Umbilical cord (tissue), 2 donors: Measurements from ENCODE around the gene HOXC13. TPM values are rescaled to one million over a fixed set of nuclear protein-coding genes. Genes with fewer than 3 reads are reported as not detected.

ENCODE experiments used
- DNase-seq: peaks from one replicate; pipeline ENCODE4 v3.0.0-alpha.2; 2015; ENCODE audit warnings: low spot score
- total RNA-seq: library from RNA; depleted of rRNA; stranded (reverse); fragments of >200 nt; gene quantifications from one replicate; pipeline ENCODE4 v1.2.3, GENCODE V29; 2014; ENCODE audit warnings: low replicate concordance; ENCODE audit not compliant: insufficient read depth

Gene HOXC13, protein sequence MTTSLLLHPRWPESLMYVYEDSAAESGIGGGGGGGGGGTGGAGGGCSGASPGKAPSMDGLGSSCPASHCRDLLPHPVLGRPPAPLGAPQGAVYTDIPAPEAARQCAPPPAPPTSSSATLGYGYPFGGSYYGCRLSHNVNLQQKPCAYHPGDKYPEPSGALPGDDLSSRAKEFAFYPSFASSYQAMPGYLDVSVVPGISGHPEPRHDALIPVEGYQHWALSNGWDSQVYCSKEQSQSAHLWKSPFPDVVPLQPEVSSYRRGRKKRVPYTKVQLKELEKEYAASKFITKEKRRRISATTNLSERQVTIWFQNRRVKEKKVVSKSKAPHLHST
- 1.2 TPM for total RNA-seq

GRCh38 chr12:53938326-53939140, at the start of gene HOXC13:
Gene HOXC13 (plus strand): TSS chr12:53938831. CDS start chr12:53938907, 76 bp downstream.
- peak; percentile 95 for DNase-seq

DNA sequence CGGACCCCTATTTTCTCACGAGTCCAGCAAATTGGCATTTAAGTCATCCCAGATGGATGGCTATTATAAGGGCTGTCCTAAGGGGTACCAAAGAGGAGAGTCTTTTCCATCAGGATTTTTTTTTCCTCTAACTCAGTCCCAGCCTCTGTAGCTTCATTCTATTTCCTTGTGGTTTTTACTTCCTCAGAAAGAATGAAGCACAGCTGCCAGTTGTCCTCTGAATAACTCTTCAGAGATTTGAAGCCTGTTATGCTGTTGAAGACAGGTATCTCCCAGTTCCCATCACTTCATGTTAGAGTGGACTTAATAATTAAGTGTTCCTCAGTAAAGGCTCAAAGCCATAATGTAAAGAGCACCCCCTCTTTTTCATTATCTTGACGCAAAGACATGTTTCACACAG, 48.5 kb upstream of the HOXC13 start:
- DNase-seq = no peak

- no peak for DNase-seq
Measured at GRCh38 chr12:53892762-53893395, 45.8 kb upstream of the HOXC13 start.

DNA sequence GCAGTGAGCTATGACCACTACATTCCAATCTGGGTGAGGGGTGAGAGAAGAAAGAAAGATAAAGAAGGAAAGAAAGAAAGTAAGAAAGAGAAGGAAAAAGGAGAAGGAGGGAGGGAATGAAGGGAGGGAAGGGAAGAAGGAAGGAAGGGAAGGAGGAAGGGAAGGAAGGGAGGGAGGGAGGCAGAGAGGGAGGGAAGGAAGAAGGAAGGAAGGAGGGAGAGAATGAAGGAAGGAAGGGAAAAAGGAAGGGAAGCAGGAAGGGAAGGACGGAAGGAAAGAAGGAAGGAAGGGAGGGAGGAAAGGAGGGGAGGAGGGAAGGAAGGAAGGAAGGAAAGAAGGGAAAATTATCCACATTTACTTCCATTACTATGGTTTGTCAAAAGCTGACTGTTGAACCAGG, 39.4 kb upstream of the HOXC13 start:
- no peak for DNase-seq

- DNase-seq = no peak
Measured at GRCh38 chr12:53907103-53907502, 31.5 kb upstream of the HOXC13 start.

- DNase-seq = no peak
Measured at GRCh38 chr12:53916788-53917655, 21.6 kb upstream of the HOXC13 start.

DNA sequence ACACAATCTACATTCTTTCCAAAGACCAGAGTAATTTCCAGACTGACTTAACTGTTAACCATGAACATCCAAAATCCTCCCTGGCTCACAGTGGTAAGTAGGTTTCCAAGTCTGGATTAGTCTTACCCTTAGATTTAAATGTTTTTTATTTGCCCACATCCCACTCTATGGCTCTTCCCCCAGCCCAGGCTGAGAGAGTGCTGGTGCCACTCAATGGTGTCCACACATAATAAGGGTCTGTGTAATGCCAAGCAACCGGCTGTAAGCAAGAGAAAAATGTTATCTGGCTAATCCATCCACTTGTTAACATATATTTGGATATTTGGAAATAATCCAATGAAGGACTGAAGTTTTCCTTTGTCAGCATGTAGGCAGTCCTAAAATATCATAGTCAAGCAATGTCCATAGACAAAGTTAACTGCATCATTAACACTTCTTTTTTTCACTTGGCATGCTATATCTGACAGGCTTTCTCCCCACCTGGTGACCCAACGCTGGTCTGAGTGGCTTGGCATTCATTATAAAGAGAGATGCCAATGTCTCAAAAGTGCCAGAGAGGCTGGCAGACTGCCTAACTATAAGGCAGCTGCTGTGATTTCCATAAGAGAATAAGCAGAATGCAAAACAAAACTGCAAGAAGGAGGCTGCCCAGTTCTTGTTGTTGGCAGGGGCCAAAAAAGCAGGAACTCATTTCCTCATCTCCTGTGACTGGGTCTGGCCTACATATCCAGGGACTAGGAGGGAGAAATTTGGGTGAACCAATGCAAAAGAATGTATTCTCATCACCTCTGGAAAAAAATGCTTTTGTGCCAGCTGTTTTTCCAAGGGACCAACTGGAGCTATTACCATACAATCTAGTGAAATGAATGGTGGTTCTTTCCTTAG, 13.9 kb upstream of the HOXC13 start:
- DNase-seq = no peak

GRCh38 chr12:53927220-53928029, 11.2 kb upstream of the HOXC13 start:
- DNase-seq = no peak

- DNase-seq = no peak
Measured at GRCh38 chr12:53928054-53928835, 10.4 kb upstream of the HOXC13 start.

DNA sequence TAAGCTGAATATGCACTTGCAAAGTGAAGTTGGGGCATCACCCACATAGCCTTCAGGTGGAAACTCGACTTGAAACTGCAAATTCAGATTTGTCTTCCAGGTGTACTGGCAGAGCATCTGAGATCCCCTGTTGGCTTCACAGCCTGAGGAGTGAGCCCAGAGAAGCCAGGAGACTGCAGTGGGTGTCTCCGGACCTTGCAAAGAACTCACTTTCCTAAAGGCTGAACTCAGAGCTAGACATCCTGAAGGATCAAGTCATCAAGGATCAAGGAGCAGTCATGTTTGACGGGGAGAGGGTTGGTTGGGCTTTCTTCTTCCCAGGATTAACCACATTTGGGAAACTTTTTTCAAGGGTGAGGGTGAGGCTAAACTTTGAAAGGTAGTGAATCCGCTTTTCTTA, 9.1 kb upstream of the HOXC13 start:
- DNase-seq = no peak

- no peak for DNase-seq
Measured at GRCh38 chr12:53930591-53931255, 7.9 kb upstream of the HOXC13 start.

DNA sequence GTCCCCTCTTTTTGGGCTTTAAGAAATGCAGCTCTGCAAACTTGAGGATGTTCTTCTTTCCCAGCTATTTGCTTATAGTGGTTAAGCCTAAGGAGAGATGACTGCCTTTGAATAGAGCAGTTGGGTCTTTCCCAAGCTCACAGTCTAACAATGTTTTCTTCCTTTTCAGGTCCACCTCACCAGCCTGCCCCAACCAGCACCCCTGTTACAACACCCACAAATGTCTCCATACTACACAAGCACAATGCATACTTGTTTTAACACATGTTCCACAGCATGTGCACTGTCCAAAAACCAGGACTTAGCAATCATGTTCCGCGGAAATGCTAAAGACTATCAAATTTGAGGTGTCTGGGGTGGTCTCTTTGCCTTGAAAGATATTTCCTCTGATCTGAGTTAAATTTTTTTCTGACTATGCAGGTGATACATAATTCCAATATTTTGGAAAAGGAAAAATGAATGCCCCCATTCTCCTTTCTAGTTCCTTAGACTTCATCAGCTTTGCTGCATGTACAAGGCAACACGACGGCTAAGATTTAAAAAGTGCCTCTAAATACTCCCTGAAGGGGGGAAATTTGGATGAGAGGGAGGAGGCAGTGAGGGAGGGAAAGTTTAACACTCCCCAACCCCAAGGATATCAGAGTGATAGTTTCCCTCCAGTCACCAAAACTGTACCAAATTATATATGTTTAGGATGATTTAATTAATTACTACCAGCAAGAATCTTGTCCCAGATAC, 6.6 kb upstream of the HOXC13 start:
- no peak for DNase-seq

DNA sequence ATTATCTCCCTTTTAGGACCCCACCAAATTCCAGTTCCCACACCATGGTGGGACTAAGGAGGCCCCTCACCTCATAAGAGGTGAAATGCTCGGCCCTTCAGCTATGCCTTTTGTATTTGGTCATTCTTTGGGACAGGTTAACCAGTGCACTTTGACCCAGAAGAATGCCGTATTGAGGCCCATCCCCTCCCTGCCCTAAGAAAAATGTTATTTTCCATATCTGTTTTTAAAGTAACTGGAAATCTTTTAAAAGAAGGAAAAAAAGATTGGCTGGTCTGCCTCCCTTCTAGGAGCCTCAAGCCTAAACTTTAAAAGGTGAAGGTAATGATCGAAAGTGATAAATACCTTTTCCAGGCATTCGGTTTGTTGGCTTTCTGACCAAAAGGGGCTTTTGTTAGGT, 5.7 kb upstream of the HOXC13 start:
- no peak for DNase-seq

- DNase-seq = no peak
Measured at GRCh38 chr12:53935383-53936341, 3.0 kb upstream of the HOXC13 start.

- no peak for DNase-seq
Measured at GRCh38 chr12:53937099-53937498, 1.5 kb upstream of the HOXC13 start.

DNA sequence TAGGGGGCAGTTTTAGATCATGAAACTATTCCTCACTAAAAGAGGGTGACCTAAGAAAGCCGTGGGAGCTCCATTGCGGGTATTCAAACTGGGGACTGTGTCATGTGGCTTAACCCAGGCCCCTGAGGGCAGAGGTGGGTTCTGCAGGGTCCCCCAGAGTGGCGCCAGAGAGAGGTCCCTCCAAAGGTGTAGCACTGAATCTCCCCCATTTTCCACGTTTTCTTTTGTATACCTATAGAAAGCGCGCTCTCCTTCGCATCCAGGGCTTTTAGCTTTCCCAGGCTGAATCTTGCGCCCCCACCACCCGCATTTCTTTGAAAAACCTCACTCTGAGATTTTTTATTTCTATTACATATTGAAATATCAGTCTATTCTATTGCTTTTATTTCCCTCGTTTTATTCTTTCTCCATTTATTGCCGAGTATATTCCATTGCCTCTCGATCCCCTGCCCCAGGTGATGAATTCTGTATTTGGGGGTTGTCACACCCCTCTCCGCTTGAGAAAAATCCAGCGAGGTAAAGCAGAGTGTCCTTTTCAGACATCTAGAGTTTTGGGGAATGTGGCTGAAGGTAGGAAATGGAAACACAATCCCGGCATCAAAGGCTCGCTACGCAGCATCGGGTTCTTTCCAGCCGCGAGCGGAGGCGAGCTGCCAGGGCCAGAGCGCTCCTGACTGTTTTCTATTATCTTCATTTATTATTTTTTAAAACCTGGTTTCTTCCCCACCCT, 870 bp upstream of the HOXC13 start:
- DNase-seq = no peak
